GM18951 (cell line): Measurements from ENCODE around the gene SBK1.

ENCODE experiments used
- POLR2A ChIP-seq: IDR thresholded peaks from 4 replicates; pipeline ENCODE4 v1.6.1; 2011; ENCODE audit warnings: mild to moderate bottlenecking; ENCODE audit not compliant: insufficient read length, insufficient read depth; ENCODE audit errors: extremely low read depth
- in situ Hi-C: fragments of 300-500 bp; cut with MboI; formaldehyde crosslinking; loops from one replicate; pipeline ENCODE4 v1.12.0; 2022; ENCODE audit warnings: low sequenced_read_pairs, mixed read lengths, inconsistent platforms; ENCODE audit not compliant: unreplicated experiment

The SBK1 gene

GRCh38 chr16:28289939-28290858 lies 2.1 kb upstream of the SBK1 start:
- no peak for TF ChIP-seq POLR2A
- in situ Hi-C loops: no loop called here

- in situ Hi-C loops: no loop called here
- no peak for TF ChIP-seq POLR2A
Observed at GRCh38 chr16:28290859-28291254, 1.5 kb upstream of the SBK1 start.

- no peak for TF ChIP-seq POLR2A
- in situ Hi-C loops: no loop called here
Observed at GRCh38 chr16:28292731-28293600, 641 bp downstream of the SBK1 start.

- TF ChIP-seq POLR2A: no peak
Observed at GRCh38 chr16:28293601-28293960, 1.3 kb downstream of the SBK1 start.

GRCh38 chr16:28294201-28294600 lies 1.9 kb downstream of the SBK1 start:
- TF ChIP-seq POLR2A: no peak
- in situ Hi-C loops: no loop called here

More at GRCh38 chr16:28293601-28293960, 1.3 kb downstream of the SBK1 start:
- in situ Hi-C loops: no loop called here

GRCh38 chr16:28295276-28295675 lies 3.0 kb downstream of the SBK1 start:
- in situ Hi-C loops: no loop called here
- no peak for TF ChIP-seq POLR2A

- in situ Hi-C loops: no loop called here
- TF ChIP-seq POLR2A: no peak
Observed at GRCh38 chr16:28297308-28297707, 5.0 kb downstream of the SBK1 start.

- in situ Hi-C loops: no loop called here
- TF ChIP-seq POLR2A: no peak
Observed at GRCh38 chr16:28297784-28298510, 5.6 kb downstream of the SBK1 start.

GRCh38 chr16:28298511-28298878 lies 6.2 kb downstream of the SBK1 start:
- no peak for TF ChIP-seq POLR2A
- in situ Hi-C loops: no loop called here

- TF ChIP-seq POLR2A: no peak
- in situ Hi-C loops: loop anchor here (25.0 kb wide), 1 partner anchor 112 kb away; the partner anchor contains the start of gene EIF3CL
Observed at GRCh38 chr16:28300327-28300726, 8.0 kb downstream of the SBK1 start.

- no peak for TF ChIP-seq POLR2A
- in situ Hi-C loops: loop anchor here (25.0 kb wide), 1 partner anchor 111 kb away; the partner anchor contains the start of gene EIF3CL
Observed at GRCh38 chr16:28301154-28301553, 8.8 kb downstream of the SBK1 start.

- in situ Hi-C loops: loop anchor here (25.0 kb wide), 1 partner anchor 111 kb away; the partner anchor contains the start of gene EIF3CL
Observed at GRCh38 chr16:28301620-28302019, 9.3 kb downstream of the SBK1 start.

GRCh38 chr16:28303132-28303531 lies 10.8 kb downstream of the SBK1 start:
- TF ChIP-seq POLR2A: no peak
- in situ Hi-C loops: loop anchor here (25.0 kb wide), 1 partner anchor 109 kb away; the partner anchor contains the start of gene EIF3CL

More at GRCh38 chr16:28301620-28302019, 9.3 kb downstream of the SBK1 start:
- TF ChIP-seq POLR2A: no peak

- in situ Hi-C loops: loop anchor here (25.0 kb wide), 1 partner anchor 108 kb away; the partner anchor contains the start of gene EIF3CL
- TF ChIP-seq POLR2A: no peak
Observed at GRCh38 chr16:28304214-28304613, 11.9 kb downstream of the SBK1 start.
